GM12878 (cell line): ENCODE results near the gene RAB43. TPM values are rescaled to one million over a fixed set of nuclear protein-coding genes. Genes with fewer than 3 reads are reported as not detected.

ENCODE experiments used
- ATAC-seq: fragments of 200-7000 bp; cut with Tn5 transposase; 3 replicates; pipeline ENCODE4 v1.9.1; 2020; ENCODE audit warnings: mild to moderate bottlenecking, moderate library complexity
- BruUV-seq: library from RNA; stranded (reverse); fragments of 400-500 nt; replicated peaks from 2 replicates; lab custom pipeline; 2021; lab: Mats Ljungman, UMichigan
- CTCF ChIA-PET: fragments of 300-600 bp; sonication (Branson Sonifier 250); formaldehyde crosslinking; extraction: SDS; loops from one replicate; lab custom pipeline; 2021; ENCODE audit warnings: inconsistent platforms; lab: Yijun Ruan, JAX
- POLR2A ChIA-PET: fragments of 350-600 bp; formaldehyde crosslinking; extraction: SDS; loops from one replicate; lab custom pipeline; 2021; ENCODE audit warnings: inconsistent platforms; lab: Charles Lee
- RAD21 ChIA-PET: fragments of 300-600 bp; sonication (Branson Sonifier 250); formaldehyde crosslinking; loops from one replicate; lab custom pipeline; 2023; ENCODE audit warnings: antibody characterized with exemption; ENCODE audit not compliant: unreplicated experiment; lab: Charles Lee
- SMC1A ChIA-PET: fragments of 300-600 bp; sonication (Branson Sonifier 250); formaldehyde crosslinking; loops from one replicate; lab custom pipeline; 2023; ENCODE audit not compliant: unreplicated experiment, uncharacterized antibody; lab: Charles Lee
- DNase-seq: peaks from one replicate; pipeline ENCODE4 v3.0.0-alpha.2; 2011; ENCODE audit warnings: low read depth, low spot score
- FAIRE-seq: peaks from 3 replicates; lab custom pipeline; 2011; peaks lifted over from hg19 to GRCh38; lab: Jason Lieb, UNC
- H2AFZ ChIP-seq: 2 replicates; pipeline ENCODE4 v1.6.0; 2011; ENCODE audit warnings: low read depth, low read length, control low read depth; ENCODE audit not compliant: control insufficient read depth
- H3K27ac ChIP-seq: 2 replicates; pipeline ENCODE4 v1.5.1; 2011; ENCODE audit warnings: control low read depth; ENCODE audit not compliant: control insufficient read depth, insufficient read depth
- H3K27me3 ChIP-seq, 2 experiments: replicated peaks in 1 of 2; 2 replicates each; pipeline versions ENCODE4 v1.6.0 to v1.6.1; 2011; ENCODE audit warnings: low read length in 1 of 2; ENCODE audit not compliant: control insufficient read depth in 2 of 2, insufficient read depth in 2 of 2
- H3K36me3 ChIP-seq, 2 experiments: 2 replicates each; pipeline ENCODE4 v1.5.1; 2011; ENCODE audit warnings: low read length in 1 of 2; ENCODE audit not compliant: control insufficient read depth in 2 of 2, insufficient read depth in 2 of 2
- H3K4me1 ChIP-seq: 2 replicates; pipeline ENCODE4 v1.6.1; 2011; ENCODE audit warnings: mild to moderate bottlenecking, low read length, moderate library complexity, mixed read lengths; ENCODE audit not compliant: control insufficient read depth, insufficient read depth
- H3K4me2 ChIP-seq: 2 replicates; pipeline ENCODE4 v1.6.0; 2011; ENCODE audit warnings: control low read depth; ENCODE audit not compliant: control insufficient read depth, insufficient read depth
- H3K4me3 ChIP-seq: fragments of 200-600 bp; sonication (generic); 2 replicates; pipeline ENCODE4 v1.5.1; 2016
- H3K79me2 ChIP-seq: 2 replicates; pipeline ENCODE4 v1.6.0; 2011; ENCODE audit warnings: low read length; ENCODE audit not compliant: control insufficient read depth, insufficient read depth
- H3K9ac ChIP-seq: 2 replicates; pipeline ENCODE4 v1.8.0; 2011; ENCODE audit warnings: low read length, control low read depth, mixed read lengths; ENCODE audit not compliant: control insufficient read depth, insufficient read depth
- H3K9me3 ChIP-seq: replicated peaks from 3 replicates; pipeline ENCODE4 v1.5.1; 2011; ENCODE audit warnings: mild to moderate bottlenecking, low read length; ENCODE audit not compliant: control insufficient read depth, insufficient read depth
- H4K20me1 ChIP-seq: 2 replicates; pipeline ENCODE4 v1.6.0; 2011; ENCODE audit not compliant: control insufficient read depth, insufficient read depth
- ATF7 ChIP-seq: fragments of 450-650 bp; IDR thresholded peaks from 2 replicates; pipeline ENCODE4 v1.6.1; 2016; ENCODE audit warnings: low read depth, mild to moderate bottlenecking
- CREM ChIP-seq: IDR thresholded peaks from 2 replicates; pipeline ENCODE4 v1.6.1; 2014; ENCODE audit warnings: antibody characterized with exemption, low read depth
- EP300 ChIP-seq, 2 experiments: fragments of 150-350 bp in 1 of 2; IDR thresholded peaks; 2 replicates each; pipeline ENCODE4 v1.6.1; 2011 to 2012; ENCODE audit warnings: low read depth in 2 of 2, low read length in 2 of 2, borderline replicate concordance in 1 of 2, improper control_type of control experiment in 1 of 2, inconsistent platforms in 1 of 2; ENCODE audit not compliant: control insufficient read depth in 1 of 2
- EZH2 ChIP-seq: IDR thresholded peaks from 2 replicates; pipeline ENCODE4 v1.6.1; 2012; ENCODE audit warnings: low read depth, mild to moderate bottlenecking, control low read depth, inconsistent platforms, low read length, borderline replicate concordance; ENCODE audit not compliant: control insufficient read depth
- HDAC2 ChIP-seq: fragments of 200-600 bp; sonication (generic); IDR thresholded peaks from 2 replicates; pipeline ENCODE4 v1.6.1; 2017
- IKZF2 ChIP-seq, 2 experiments: fragments of 450-650 bp; IDR thresholded peaks; 2 replicates each; pipeline ENCODE4 v1.6.1; 2017; ENCODE audit warnings: mild to moderate bottlenecking in 2 of 2, moderate library complexity in 2 of 2
- NFIC ChIP-seq: IDR thresholded peaks from 2 replicates; pipeline ENCODE4 v1.6.1; 2012; ENCODE audit warnings: low read depth, mild to moderate bottlenecking, inconsistent platforms, low read length, moderate library complexity
- NFYB ChIP-seq: IDR thresholded peaks from 2 replicates; pipeline ENCODE4 v1.6.1; 2011; ENCODE audit warnings: low read depth, mild to moderate bottlenecking, low read length, improper control_type of control experiment, moderate library complexity; ENCODE audit not compliant: insufficient read depth
- POLR2AphosphoS5 ChIP-seq: IDR thresholded peaks from 2 replicates; pipeline ENCODE4 v1.6.1; 2011; ENCODE audit warnings: mild to moderate bottlenecking, low read length, inconsistent platforms
- RB1 ChIP-seq: fragments of 450-650 bp; formaldehyde crosslinking; IDR thresholded peaks from 2 replicates; pipeline ENCODE4 v1.6.1; 2017; ENCODE audit warnings: mild to moderate bottlenecking, borderline replicate concordance
- SMAD1 ChIP-seq: fragments of 450-650 bp; IDR thresholded peaks from 2 replicates; pipeline ENCODE4 v1.6.1; 2018; ENCODE audit warnings: mild to moderate bottlenecking, low read depth; ENCODE audit not compliant: partially characterized antibody
- TAF1 ChIP-seq: IDR thresholded peaks from 2 replicates; pipeline ENCODE4 v1.6.1; 2011; ENCODE audit warnings: mild to moderate bottlenecking, low read depth, low read length, borderline replicate concordance
- ZNF217 ChIP-seq: fragments of 450-650 bp; IDR thresholded peaks from 2 replicates; pipeline ENCODE4 v1.6.1; 2017; ENCODE audit warnings: antibody characterized with exemption, mild to moderate bottlenecking
- ZZZ3 ChIP-seq: IDR thresholded peaks from 2 replicates; pipeline ENCODE4 v1.6.1; 2011; ENCODE audit warnings: low read depth; ENCODE audit not compliant: control insufficient read depth, insufficient read length
- WGBS: methylation state at CpG from one replicate; pipeline ENCODE4 v1.1.6; 2016; ENCODE audit warnings: low lambda C conversion rate; ENCODE audit not compliant: insufficient replicate concordance, insufficient coverage; ENCODE audit errors: missing lambda C conversion rate; 5-methylcytosine and 5-hydroxymethylcytosine counted together
- in situ Hi-C: fragments of 300-500 bp; cut with MboI; formaldehyde crosslinking; loops from 9 replicates; pipeline ENCODE4 v1.14.3; 2018; ENCODE audit warnings: mixed read lengths
- intact Hi-C: fragments of 100-400 bp; cut with micrococcal nuclease; formaldehyde crosslinking; loops from one replicate; pipeline ENCODE4 v1.14.2; 2022; ENCODE audit not compliant: unreplicated experiment
- polyA plus RNA-seq, 11 experiments: library from polyadenylated mRNA; depleted of rRNA in 4 of 11; unstranded in 6 of 11; stranded (reverse) in 5 of 11; fragments of >200 nt; fragmentation: Nextera tagmentation in 4 of 11; fragmentation: Illumina TruSeq in 1 of 11; extraction: Ambion mirVana in 4 of 11; extraction: Trizol in 1 of 11; gene quantifications; 1 replicate in 1 of 11; 2 replicates in 10 of 11; pipeline versions ENCODE4 v1.2.1 to v1.2.3, GENCODE V29; 2011 to 2016; ENCODE audit warnings: inconsistent platforms in 2 of 11, missing spikeins in 2 of 11, low read depth in 1 of 11
- total RNA-seq, 4 experiments: library from RNA; depleted of rRNA in 3 of 4; stranded (reverse); fragments of >200 nt in 3 of 4; fragmentation: Illumina TruSeq in 1 of 4; extraction: Trizol in 1 of 4; gene quantifications; 2 replicates each; pipeline versions ENCODE4 v1.2.1 to v1.2.3, GENCODE V29; 2013 to 2021
- TF ChIP-seq, protein P1 (sequence below): fragments of 450-650 bp; IDR thresholded peaks from 2 replicates; pipeline ENCODE4 v1.6.1; 2016; ENCODE audit warnings: mild to moderate bottlenecking
- TF ChIP-seq, protein P2 (sequence below): fragments of 450-650 bp; IDR thresholded peaks from 2 replicates; pipeline ENCODE4 v1.6.1; 2014; ENCODE audit warnings: mild to moderate bottlenecking
- TF ChIP-seq, protein P3 (sequence below): fragments of 450-650 bp; IDR thresholded peaks from 2 replicates; pipeline ENCODE4 v1.6.1; 2017; ENCODE audit warnings: mild to moderate bottlenecking, low read depth, inconsistent platforms; ENCODE audit not compliant: poor library complexity, severe bottlenecking
- TF ChIP-seq, protein P4 (sequence below): fragments of 450-650 bp; formaldehyde crosslinking; IDR thresholded peaks from 2 replicates; pipeline ENCODE4 v1.4.0; 2022; ENCODE audit warnings: mild to moderate bottlenecking, moderate library complexity

Gene RAB43
- total and polyA plus RNA-seq, 10 of the 15 experiments (the other 5 are each of a cell fraction or from before 2014, with no cell fraction given) = 0.08 to 14.0 (median 4.0) TPM

DNA sequence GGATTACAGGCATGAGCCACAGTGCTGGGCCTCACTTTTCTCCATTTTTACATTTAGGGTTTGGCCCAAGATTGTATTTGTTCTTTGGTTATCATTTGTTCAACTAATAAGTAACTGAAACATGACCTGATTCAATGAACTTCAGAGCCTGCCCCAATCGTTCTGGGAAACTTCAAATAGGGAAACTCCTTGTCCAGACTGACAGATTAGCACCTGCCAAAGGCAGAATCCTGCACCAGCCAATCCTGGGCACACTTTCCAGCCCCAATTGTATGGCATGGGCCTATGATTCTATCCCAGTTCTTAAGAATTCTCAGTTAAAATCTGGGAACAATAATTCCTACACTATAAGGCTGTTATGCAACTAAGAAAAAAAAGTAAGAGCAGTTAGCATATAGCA, 18.3 kb upstream of the RAB43 start:
- H3K9me3 ChIP-seq = no peaks in the 10 kb centered on the region
- DNase-seq (no peak), FAIRE-seq (no peak), ATAC-seq (no peak)
- WGBS = 0% methylated on average over 1 of the region's 1 CpG
- no peak overlapping the region for H2AFZ ChIP-seq
- no peak overlapping the region for H3K27ac ChIP-seq
- no peaks in the 10 kb centered on the region for H3K27me3 ChIP-seq
- H3K4me1 ChIP-seq = no peaks in the 10 kb centered on the region
- ChIA-PET SMC1A (no interaction called here), POLR2A (no interaction called here), RAD21 (interaction anchor here (1.5 kb wide), 1 partner anchor 104 kb away, joined by 3 read pairs; no protein-coding TSS in a partner anchor), CTCF (no interaction called here)
- TF ChIP-seq, protein P1, sequence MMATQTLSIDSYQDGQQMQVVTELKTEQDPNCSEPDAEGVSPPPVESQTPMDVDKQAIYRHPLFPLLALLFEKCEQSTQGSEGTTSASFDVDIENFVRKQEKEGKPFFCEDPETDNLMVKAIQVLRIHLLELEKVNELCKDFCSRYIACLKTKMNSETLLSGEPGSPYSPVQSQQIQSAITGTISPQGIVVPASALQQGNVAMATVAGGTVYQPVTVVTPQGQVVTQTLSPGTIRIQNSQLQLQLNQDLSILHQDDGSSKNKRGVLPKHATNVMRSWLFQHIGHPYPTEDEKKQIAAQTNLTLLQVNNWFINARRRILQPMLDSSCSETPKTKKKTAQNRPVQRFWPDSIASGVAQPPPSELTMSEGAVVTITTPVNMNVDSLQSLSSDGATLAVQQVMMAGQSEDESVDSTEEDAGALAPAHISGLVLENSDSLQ = no peak
- TF ChIP-seq EP300 (IDR thresholded peaks at IDR 0.05; ENCODE audit: borderline replicate concordance in 1 of 2, control insufficient read depth in 1 of 2, low read depth in 2 of 2, low read length in 2 of 2) (no peak), RB1 (no peak), SMAD1 (no peak), ZZZ3 (no peak), ZNF217 (no peak), POLR2AphosphoS5 (no peak), EZH2 (no peak), IKZF2 (IDR thresholded peaks at IDR 0.05) (no peak), TAF1 (no peak), ATF7 (no peak), NFIC (no peak), HDAC2 (no peak), NFYB (no peak), CREM (no peak)
- TF ChIP-seq, protein P2, sequence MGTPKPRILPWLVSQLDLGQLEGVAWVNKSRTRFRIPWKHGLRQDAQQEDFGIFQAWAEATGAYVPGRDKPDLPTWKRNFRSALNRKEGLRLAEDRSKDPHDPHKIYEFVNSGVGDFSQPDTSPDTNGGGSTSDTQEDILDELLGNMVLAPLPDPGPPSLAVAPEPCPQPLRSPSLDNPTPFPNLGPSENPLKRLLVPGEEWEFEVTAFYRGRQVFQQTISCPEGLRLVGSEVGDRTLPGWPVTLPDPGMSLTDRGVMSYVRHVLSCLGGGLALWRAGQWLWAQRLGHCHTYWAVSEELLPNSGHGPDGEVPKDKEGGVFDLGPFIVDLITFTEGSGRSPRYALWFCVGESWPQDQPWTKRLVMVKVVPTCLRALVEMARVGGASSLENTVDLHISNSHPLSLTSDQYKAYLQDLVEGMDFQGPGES = no peak
- TF ChIP-seq, protein P3, sequence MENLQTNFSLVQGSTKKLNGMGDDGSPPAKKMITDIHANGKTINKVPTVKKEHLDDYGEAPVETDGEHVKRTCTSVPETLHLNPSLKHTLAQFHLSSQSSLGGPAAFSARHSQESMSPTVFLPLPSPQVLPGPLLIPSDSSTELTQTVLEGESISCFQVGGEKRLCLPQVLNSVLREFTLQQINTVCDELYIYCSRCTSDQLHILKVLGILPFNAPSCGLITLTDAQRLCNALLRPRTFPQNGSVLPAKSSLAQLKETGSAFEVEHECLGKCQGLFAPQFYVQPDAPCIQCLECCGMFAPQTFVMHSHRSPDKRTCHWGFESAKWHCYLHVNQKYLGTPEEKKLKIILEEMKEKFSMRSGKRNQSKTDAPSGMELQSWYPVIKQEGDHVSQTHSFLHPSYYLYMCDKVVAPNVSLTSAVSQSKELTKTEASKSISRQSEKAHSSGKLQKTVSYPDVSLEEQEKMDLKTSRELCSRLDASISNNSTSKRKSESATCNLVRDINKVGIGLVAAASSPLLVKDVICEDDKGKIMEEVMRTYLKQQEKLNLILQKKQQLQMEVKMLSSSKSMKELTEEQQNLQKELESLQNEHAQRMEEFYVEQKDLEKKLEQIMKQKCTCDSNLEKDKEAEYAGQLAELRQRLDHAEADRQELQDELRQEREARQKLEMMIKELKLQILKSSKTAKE = no peak
- TF ChIP-seq, protein P4, sequence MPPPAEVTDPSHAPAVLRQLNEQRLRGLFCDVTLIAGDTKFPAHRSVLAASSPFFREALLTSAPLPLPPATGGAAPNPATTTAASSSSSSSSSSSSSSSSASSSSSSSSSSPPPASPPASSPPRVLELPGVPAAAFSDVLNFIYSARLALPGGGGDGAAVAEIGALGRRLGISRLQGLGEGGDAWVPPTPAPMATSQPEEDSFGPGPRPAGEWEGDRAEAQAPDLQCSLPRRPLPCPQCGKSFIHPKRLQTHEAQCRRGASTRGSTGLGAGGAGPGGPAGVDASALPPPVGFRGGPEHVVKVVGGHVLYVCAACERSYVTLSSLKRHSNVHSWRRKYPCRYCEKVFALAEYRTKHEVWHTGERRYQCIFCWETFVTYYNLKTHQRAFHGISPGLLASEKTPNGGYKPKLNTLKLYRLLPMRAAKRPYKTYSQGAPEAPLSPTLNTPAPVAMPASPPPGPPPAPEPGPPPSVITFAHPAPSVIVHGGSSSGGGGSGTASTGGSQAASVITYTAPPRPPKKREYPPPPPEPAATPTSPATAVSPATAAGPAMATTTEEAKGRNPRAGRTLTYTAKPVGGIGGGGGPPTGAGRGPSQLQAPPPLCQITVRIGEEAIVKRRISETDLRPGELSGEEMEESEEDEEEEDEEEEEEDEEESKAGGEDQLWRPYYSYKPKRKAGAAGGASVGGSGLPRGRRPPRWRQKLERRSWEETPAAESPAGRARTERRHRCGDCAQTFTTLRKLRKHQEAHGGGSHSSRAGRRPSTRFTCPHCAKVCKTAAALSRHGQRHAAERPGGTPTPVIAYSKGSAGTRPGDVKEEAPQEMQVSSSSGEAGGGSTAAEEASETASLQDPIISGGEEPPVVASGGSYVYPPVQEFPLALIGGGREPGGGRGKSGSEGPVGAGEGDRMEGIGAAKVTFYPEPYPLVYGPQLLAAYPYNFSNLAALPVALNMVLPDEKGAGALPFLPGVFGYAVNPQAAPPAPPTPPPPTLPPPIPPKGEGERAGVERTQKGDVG (CRISPR knock-in tag) = no peak
- H3K36me3 ChIP-seq = peaks cover under 1 to 16% of the 10 kb centered on the region in 2 experiments
- no peaks in the 10 kb centered on the region for H4K20me1 ChIP-seq
- in situ Hi-C loops (no loop called here), intact Hi-C loops (no loop called here)
- no peak overlapping the region for H3K4me2 ChIP-seq
- H3K4me3 ChIP-seq = no peak overlapping the region
- H3K79me2 ChIP-seq = no peaks in the 10 kb centered on the region
- TSS peak; percentile 56 for BruUV-seq
- H3K9ac ChIP-seq = no peak overlapping the region
